ENCODE measurements around the gene MUC6.

- TF ChIP-seq POLR2A (IDR thresholded peaks at IDR 0.05; ENCODE audit: low read depth) (no peak), POLR2AphosphoS5 (IDR thresholded peaks at IDR 0.05) (no peak)
- TF ChIP-seq, protein P1, sequence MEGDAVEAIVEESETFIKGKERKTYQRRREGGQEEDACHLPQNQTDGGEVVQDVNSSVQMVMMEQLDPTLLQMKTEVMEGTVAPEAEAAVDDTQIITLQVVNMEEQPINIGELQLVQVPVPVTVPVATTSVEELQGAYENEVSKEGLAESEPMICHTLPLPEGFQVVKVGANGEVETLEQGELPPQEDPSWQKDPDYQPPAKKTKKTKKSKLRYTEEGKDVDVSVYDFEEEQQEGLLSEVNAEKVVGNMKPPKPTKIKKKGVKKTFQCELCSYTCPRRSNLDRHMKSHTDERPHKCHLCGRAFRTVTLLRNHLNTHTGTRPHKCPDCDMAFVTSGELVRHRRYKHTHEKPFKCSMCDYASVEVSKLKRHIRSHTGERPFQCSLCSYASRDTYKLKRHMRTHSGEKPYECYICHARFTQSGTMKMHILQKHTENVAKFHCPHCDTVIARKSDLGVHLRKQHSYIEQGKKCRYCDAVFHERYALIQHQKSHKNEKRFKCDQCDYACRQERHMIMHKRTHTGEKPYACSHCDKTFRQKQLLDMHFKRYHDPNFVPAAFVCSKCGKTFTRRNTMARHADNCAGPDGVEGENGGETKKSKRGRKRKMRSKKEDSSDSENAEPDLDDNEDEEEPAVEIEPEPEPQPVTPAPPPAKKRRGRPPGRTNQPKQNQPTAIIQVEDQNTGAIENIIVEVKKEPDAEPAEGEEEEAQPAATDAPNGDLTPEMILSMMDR (IDR thresholded peaks at IDR 0.05) = no peak
Observed at GRCh38 chr11:1007279-1007678, 29.2 kb downstream of the MUC6 start.
